ENCODE results near the gene RFX3.

RFX3 gene

DNA sequence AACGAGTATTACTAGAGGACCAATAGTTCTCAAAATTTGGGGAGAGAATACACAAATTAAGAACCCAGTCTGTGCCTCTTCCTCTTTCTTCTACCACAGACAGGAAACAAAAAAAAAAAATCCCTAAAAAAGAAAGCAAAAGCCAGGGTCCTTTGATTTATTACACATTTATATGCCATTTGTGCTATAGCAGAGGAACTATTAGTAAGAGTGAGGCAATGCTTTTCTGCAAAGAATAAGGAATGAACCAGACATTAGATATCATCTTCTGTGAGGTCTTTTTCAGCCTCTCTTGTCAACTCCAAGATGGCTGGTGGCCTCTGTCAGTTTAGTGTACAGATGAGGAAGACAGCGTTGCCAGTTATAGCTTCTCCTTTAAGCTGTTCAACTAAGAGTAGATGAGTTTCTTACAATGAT is 127.6 kb downstream of the RFX3 start:
- TF ChIP-seq, protein P1, sequence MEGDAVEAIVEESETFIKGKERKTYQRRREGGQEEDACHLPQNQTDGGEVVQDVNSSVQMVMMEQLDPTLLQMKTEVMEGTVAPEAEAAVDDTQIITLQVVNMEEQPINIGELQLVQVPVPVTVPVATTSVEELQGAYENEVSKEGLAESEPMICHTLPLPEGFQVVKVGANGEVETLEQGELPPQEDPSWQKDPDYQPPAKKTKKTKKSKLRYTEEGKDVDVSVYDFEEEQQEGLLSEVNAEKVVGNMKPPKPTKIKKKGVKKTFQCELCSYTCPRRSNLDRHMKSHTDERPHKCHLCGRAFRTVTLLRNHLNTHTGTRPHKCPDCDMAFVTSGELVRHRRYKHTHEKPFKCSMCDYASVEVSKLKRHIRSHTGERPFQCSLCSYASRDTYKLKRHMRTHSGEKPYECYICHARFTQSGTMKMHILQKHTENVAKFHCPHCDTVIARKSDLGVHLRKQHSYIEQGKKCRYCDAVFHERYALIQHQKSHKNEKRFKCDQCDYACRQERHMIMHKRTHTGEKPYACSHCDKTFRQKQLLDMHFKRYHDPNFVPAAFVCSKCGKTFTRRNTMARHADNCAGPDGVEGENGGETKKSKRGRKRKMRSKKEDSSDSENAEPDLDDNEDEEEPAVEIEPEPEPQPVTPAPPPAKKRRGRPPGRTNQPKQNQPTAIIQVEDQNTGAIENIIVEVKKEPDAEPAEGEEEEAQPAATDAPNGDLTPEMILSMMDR (conservative IDR thresholded peaks at IDR 0.05; ENCODE audit: low read depth, low read length), result no peak
- no peak overlapping the region for H3K4me3 ChIP-seq (ENCODE audit: low read depth, low read length)

DNA sequence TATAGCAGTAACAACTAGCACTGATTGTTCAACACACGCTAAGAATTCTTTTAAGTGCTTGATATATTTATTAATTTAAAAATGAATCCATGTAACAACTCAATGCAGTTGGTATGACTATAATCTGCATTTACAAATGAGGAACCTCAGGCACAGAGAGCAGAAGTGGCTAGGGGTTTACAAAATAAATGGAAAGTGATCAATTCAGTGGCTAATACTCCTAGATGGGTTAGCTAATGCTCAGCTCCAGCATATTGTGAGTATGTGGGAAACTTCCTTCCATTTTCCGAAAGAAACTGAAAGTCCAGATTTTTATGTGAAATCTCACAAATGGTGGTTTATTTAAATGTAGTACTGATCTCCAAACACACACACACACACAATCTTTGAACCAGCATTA is 128.0 kb downstream of the RFX3 start:
- DNase-seq (ENCODE audit: low read depth), result no peak
- no peak overlapping the region for H3K4me3 ChIP-seq (ENCODE audit: low read depth, low read length)
- TF ChIP-seq, protein P1 (conservative IDR thresholded peaks at IDR 0.05; ENCODE audit: low read depth, low read length), result no peak

More for the DNA sequence above, 127.6 kb downstream of the RFX3 start:
- DNase-seq (ENCODE audit: low read depth), result no peak

DNA sequence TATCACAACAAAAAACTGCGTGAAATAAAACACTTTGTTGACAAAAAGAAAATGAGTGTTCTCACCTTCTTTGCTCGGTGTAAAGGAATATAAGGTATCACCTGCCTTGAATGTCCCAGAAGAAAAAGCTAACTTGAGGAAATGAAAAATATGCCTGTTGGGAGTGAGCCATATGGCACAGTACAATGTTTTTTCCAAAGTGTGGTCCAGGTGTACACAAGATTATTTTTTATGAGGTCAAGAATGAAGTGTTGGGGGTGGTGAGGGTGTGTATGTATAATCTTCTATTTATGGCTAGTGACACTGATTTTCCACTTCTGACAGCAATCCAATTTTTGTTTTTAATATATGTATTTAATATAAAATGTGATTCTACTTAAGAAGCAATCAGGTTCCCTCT is 134.4 kb downstream of the RFX3 start:
- H3K4me3 ChIP-seq (ENCODE audit: low read depth, low read length), result no peak overlapping the region
- TF ChIP-seq, protein P1 (conservative IDR thresholded peaks at IDR 0.05; ENCODE audit: low read depth, low read length), result no peak
- no peak for DNase-seq (ENCODE audit: low read depth)

DNA sequence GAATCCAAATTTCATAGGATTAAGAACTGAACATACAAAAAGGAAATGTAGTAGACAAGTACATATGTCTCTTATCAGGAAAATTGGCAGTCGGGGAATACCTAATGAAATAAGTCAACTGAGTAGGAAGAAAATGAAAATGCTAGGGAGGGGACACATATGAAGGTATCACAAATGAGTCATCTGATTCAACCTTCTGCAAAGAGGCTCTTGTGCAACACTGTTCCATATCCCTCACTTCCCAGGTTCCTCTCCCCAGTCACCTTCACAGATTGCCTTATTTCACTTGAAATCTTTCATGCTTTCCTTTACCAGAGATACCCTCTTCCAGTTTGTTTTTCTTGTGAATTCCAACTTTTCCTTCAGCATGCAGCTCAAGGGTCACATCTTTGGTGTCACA is 139.0 kb downstream of the RFX3 start:
- H3K4me3 ChIP-seq (ENCODE audit: low read depth, low read length), result no peak overlapping the region
- peak; percentile 10 for DNase-seq (ENCODE audit: low read depth)
- TF ChIP-seq, protein P1 (conservative IDR thresholded peaks at IDR 0.05; ENCODE audit: low read depth, low read length), result no peak

DNA sequence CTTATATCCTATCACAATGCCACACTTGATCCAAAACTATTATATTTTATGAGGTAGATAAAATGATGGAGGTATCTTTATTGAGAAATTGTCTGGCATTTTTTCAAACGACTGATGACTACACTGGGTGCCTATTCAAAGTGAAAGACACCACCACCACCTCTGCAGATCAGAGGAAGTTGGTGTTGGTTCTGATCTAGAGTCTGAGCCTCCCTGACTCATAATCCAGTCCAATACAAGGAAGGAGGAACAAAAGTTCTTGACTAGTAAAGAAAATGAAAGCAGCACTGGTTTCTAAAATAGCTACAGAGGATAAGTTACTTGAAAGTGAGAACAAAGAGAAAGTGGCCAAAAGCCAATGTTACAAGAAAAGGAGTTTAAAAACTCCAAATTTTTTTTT is 139.9 kb downstream of the RFX3 start:
- TF ChIP-seq, protein P1 (conservative IDR thresholded peaks at IDR 0.05; ENCODE audit: low read depth, low read length), result no peak
- DNase-seq (ENCODE audit: low read depth), result no peak
- H3K4me3 ChIP-seq (ENCODE audit: low read depth, low read length), result no peak overlapping the region

DNA sequence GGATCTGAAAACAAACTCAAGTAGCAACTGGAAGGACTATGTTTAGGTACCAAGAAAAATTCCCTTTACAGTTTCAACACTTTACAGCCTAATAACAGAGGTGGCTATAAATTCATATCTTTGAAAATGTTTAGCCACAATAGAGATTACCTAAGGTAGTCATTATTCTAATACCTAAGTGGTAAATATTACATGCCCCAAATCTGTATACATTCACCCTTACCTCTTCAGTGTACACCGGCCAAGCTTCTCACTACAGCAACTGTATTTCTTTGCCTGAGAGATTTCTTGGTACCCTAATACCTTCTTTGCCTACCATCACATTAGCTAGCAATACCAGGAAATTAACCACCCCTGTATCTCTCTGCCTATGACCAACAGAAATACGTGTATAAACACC is 154.0 kb downstream of the RFX3 start:
- TF ChIP-seq, protein P1 (conservative IDR thresholded peaks at IDR 0.05; ENCODE audit: low read depth, low read length), result no peak
- H3K4me3 ChIP-seq (ENCODE audit: low read depth, low read length), result no peak overlapping the region
- no peak for DNase-seq (ENCODE audit: low read depth)

DNA sequence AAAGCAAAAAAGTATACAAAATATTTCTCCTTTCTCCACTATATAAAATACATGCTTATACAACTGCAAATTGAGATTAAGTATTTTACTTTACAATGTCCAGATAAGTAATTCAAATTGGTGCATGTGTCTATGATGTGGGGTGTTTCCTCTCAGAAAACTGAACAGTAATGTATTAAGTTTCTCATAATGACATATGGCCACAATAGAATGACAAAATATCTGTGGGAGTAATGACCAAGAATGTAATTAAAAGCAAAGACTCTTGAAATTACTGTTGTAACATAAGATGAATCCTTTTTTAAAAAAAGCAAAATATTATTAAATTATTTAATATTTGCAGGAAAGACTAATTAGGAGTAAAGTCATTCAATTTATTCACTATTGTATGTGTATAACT is 155.1 kb downstream of the RFX3 start:
- H3K4me3 ChIP-seq (ENCODE audit: low read depth, low read length), result no peak overlapping the region
- TF ChIP-seq, protein P1 (conservative IDR thresholded peaks at IDR 0.05; ENCODE audit: low read depth, low read length), result no peak
- no peak for DNase-seq (ENCODE audit: low read depth)
